Ishikawa (cell line): Measurements from ENCODE around the gene RAF1.

ENCODE experiments used
- CEBPB ChIP-seq: IDR thresholded peaks from 2 replicates; pipeline ENCODE4 v1.6.1; 2012
- CREB1 ChIP-seq: IDR thresholded peaks from 2 replicates; pipeline ENCODE4 v1.6.1; 2012; ENCODE audit warnings: low read depth
- EGR1 ChIP-seq: IDR thresholded peaks from 2 replicates; pipeline ENCODE4 v1.6.1; 2012
- EP300 ChIP-seq: IDR thresholded peaks from 2 replicates; pipeline ENCODE4 v1.6.1; 2012; ENCODE audit warnings: borderline replicate concordance
- FOXM1 ChIP-seq: IDR thresholded peaks from 2 replicates; pipeline ENCODE4 v1.6.1; 2012; ENCODE audit warnings: low read depth, borderline replicate concordance
- NFIC ChIP-seq: IDR thresholded peaks from 2 replicates; pipeline ENCODE4 v1.6.1; 2012
- RAD21 ChIP-seq: IDR thresholded peaks from 2 replicates; pipeline ENCODE4 v1.6.1; 2012; ENCODE audit warnings: low read depth
- TAF1 ChIP-seq: IDR thresholded peaks from 2 replicates; pipeline ENCODE4 v1.6.1; 2012; ENCODE audit warnings: low read depth, mild to moderate bottlenecking
- TCF12 ChIP-seq: IDR thresholded peaks from 2 replicates; pipeline ENCODE4 v1.6.1; 2012; ENCODE audit warnings: low read depth
- TEAD4 ChIP-seq: IDR thresholded peaks from 2 replicates; pipeline ENCODE4 v1.6.1; 2012
- YY1 ChIP-seq: IDR thresholded peaks from 2 replicates; pipeline ENCODE4 v1.6.1; 2012; ENCODE audit warnings: low read depth
- ZBTB7A ChIP-seq: IDR thresholded peaks from 2 replicates; pipeline ENCODE4 v1.6.1; 2012; ENCODE audit warnings: low read depth
- TF ChIP-seq, protein P1 (sequence below): IDR thresholded peaks from 2 replicates; pipeline ENCODE4 v1.6.1; 2012
- TF ChIP-seq, protein P2 (sequence below): IDR thresholded peaks from 2 replicates; pipeline ENCODE4 v1.6.1; 2012
- TF ChIP-seq, protein P3 (sequence below): IDR thresholded peaks from 2 replicates; pipeline ENCODE4 v1.6.1; 2012; ENCODE audit warnings: low read depth, mild to moderate bottlenecking

The RAF1 gene

DNA sequence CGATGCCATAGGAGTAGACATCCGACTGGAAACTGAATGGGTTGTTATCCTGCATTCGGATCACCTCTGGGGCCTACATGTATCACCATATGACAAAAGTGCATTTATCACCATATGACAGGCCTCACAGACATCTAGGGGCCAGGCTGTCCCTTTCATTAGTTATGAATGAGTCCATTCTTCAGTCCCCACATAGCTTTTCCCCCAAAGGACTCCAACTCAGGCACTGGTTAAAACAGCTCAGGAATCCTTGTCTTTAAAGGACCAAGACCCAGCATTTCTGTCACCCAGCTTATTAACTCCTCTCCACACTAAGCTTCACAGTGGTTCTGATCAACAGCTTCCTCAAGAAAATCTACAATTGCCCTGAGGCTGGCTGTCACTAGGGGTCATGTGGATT, 78.7 kb downstream of the RAF1 start:
- TF ChIP-seq TCF12 = no peak
- TF ChIP-seq EP300 = no peak
- no peak for TF ChIP-seq EGR1
- no peak for TF ChIP-seq NFIC
- TF ChIP-seq, protein P1, sequence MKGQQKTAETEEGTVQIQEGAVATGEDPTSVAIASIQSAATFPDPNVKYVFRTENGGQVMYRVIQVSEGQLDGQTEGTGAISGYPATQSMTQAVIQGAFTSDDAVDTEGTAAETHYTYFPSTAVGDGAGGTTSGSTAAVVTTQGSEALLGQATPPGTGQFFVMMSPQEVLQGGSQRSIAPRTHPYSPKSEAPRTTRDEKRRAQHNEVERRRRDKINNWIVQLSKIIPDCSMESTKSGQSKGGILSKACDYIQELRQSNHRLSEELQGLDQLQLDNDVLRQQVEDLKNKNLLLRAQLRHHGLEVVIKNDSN = no peak
- no peak for TF ChIP-seq TEAD4
- TF ChIP-seq FOXM1 = no peak
- TF ChIP-seq ZBTB7A = no peak
- TF ChIP-seq, protein P2, sequence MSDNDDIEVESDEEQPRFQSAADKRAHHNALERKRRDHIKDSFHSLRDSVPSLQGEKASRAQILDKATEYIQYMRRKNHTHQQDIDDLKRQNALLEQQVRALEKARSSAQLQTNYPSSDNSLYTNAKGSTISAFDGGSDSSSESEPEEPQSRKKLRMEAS = no peak
- TF ChIP-seq, protein P3, sequence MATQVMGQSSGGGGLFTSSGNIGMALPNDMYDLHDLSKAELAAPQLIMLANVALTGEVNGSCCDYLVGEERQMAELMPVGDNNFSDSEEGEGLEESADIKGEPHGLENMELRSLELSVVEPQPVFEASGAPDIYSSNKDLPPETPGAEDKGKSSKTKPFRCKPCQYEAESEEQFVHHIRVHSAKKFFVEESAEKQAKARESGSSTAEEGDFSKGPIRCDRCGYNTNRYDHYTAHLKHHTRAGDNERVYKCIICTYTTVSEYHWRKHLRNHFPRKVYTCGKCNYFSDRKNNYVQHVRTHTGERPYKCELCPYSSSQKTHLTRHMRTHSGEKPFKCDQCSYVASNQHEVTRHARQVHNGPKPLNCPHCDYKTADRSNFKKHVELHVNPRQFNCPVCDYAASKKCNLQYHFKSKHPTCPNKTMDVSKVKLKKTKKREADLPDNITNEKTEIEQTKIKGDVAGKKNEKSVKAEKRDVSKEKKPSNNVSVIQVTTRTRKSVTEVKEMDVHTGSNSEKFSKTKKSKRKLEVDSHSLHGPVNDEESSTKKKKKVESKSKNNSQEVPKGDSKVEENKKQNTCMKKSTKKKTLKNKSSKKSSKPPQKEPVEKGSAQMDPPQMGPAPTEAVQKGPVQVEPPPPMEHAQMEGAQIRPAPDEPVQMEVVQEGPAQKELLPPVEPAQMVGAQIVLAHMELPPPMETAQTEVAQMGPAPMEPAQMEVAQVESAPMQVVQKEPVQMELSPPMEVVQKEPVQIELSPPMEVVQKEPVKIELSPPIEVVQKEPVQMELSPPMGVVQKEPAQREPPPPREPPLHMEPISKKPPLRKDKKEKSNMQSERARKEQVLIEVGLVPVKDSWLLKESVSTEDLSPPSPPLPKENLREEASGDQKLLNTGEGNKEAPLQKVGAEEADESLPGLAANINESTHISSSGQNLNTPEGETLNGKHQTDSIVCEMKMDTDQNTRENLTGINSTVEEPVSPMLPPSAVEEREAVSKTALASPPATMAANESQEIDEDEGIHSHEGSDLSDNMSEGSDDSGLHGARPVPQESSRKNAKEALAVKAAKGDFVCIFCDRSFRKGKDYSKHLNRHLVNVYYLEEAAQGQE = no peak
- TF ChIP-seq CEBPB = no peak
- no peak for TF ChIP-seq CREB1
- no peak for TF ChIP-seq RAD21
- TF ChIP-seq TAF1 = no peak
- no peak for TF ChIP-seq YY1

DNA sequence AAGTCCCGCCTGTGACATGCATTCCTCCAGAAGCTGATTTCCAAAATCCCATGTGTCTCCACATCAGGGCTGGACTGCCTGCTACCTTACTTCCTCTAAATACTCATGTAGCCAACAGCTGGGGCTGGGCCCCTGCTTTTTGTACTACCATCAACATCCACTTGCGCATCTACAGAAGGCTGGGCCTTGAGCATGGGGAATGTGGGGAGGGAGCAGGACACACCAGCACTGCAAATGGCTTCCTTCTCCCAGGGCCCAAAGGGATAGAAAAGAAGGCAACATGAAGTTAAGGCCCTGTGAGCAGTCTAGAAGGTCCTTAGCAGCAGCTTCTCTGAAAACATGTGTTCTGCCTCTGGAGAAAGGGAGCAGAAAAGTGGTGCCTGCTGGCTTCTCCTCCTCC, 79.8 kb downstream of the RAF1 start:
- TF ChIP-seq ZBTB7A (no peak), TCF12 (no peak), FOXM1 (no peak), EP300 (no peak), EGR1 (no peak), CREB1 (no peak), NFIC (no peak)
- TF ChIP-seq, protein P3 = no peak

DNA sequence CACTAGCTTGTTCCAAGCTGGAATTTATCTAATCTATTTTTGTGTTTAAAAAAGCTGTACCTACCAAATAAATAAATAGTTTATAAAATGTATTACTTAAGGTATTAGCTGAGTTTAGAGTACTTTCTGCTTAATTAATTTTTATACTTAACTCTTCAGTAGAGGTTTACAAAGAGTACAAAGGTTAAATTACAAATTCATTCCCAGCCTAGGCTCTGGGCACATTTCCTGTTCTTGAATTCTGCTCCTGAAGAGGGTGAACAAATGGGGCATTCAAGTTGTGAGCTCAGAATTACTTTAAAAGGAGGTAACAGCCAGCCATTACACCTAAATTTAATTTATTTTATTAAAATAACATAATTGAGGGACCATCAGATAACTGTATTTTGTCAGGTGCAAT, 80.6 kb downstream of the RAF1 start:
- TF ChIP-seq CREB1 (no peak), YY1 (no peak), TEAD4 (no peak), EGR1 (no peak), CEBPB (no peak), TCF12 (no peak)
- TF ChIP-seq, protein P2 = no peak

DNA sequence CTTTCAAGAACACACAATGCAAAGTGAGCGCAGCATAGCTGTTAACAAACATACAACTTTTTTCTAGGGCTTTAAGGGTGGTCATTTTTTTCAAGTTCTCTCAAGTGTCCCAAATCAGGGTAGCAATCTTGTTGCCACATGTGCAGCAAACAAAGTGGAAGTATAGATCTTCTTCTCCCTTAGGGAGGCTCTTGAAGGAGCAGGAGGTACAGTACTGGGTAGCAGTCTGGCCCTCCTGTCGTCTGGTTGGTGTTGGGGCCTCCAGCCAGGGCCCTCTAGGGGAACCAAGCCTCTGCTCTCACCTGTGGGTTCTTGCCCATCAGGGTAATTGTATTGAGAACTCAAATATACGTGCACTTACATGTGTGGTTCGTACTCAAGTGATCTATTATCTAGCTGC, 81.2 kb downstream of the RAF1 start:
- no peak for TF ChIP-seq TAF1
- no peak for TF ChIP-seq ZBTB7A
- TF ChIP-seq TCF12 = no peak
- TF ChIP-seq NFIC = no peak
- TF ChIP-seq, protein P2 = no peak
- no peak for TF ChIP-seq RAD21
- no peak for TF ChIP-seq CREB1
- no peak for TF ChIP-seq CEBPB
- TF ChIP-seq FOXM1 = no peak
- TF ChIP-seq EGR1 = no peak
- TF ChIP-seq, protein P1 = no peak

DNA sequence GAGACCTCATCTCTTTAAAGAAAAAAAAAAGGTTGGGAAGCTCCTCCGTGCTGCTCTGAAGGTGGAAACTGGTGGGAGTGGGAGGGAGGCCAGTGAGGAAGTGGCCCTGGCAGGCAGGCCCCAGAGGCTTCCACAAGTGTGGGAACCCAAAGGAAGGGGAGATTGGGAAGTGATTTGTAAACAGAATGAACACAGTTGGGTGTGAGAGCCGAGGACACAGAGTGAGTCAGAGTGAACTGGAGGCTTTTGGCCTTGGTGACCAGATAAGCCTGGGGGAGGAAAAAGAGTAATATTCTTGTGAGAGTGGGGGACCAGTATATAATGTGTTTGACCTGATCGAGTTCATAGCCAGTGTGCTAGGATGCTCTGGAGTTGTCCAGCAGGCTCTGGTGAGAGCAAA, 84.0 kb downstream of the RAF1 start:
- TF ChIP-seq CEBPB = no peak
- TF ChIP-seq, protein P1 = no peak

DNA sequence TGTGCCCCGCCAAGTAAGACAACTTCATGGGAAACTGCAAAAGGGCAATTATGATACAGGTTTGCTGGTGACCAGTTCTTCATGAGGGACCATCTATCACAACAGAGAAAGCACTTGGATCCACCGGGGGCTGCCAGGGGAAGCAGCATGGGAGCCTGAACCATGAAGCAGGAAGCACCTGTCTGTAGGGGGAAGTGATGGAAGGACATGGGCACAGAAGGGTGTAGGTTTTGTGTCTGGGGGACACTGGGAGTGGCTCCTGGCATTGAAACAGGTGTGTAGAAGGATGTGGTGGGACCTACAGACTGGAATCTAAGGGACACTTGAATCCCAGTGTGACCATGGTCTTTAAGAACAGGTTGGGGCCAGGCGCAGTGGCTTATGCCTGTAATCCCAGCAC, 84.5 kb downstream of the RAF1 start:
- no peak for TF ChIP-seq ZBTB7A
- TF ChIP-seq EGR1 = no peak
- no peak for TF ChIP-seq TAF1
- TF ChIP-seq, protein P2 = no peak
- no peak for TF ChIP-seq FOXM1
